Left renal cortex interstitium (tissue), 4 donors: Measurements from ENCODE around the gene RLF. TPM values are rescaled to one million over a fixed set of nuclear protein-coding genes. Genes with fewer than 3 reads are reported as not detected.

Experiments used
- DNase-seq, 4 donors: peaks; one replicate each; pipeline ENCODE4 v3.0.0-alpha.2; 2013; ENCODE audit warnings: low read depth in 4 of 4, low spot score in 2 of 4, missing footprints in 1 of 4
- polyA plus RNA-seq, 4 donors: library from polyadenylated mRNA; unstranded; fragments of 120-200 nt; gene quantifications; one replicate each; pipeline ENCODE4 v1.2.1, GENCODE V29; 2013; ENCODE audit not compliant: insufficient read length in 4 of 4

RLF gene
- polyA plus RNA-seq, 4 donors, result 21.1 to 26.4 (median 21.9) TPM

GRCh38 chr1:40221977-40222772 lies 61.0 kb downstream of the RLF start:
- no peak for DNase-seq

DNA sequence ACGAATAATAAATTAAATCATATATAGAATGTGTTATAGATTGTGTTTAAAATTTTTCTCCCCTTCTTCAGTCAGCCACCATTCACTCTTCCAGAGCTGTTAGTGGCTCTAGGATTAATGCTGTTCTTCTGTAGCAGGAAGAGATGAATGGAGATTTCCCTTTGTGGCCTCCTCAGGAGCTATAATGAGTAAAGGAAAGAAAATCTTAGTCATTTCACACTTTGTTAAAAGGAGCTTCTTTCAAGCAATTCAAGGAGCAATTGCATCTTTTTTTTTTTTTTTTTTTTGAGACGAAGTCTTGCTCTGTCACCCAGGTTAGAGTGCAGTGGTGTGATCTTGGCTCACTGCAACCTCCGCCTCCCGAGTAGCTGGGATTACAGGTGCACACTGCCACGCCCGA lies 62.9 kb downstream of the RLF start:
- no peak for DNase-seq

GRCh38 chr1:40226192-40226591 lies 65.0 kb downstream of the RLF start:
- no peak for DNase-seq

DNA sequence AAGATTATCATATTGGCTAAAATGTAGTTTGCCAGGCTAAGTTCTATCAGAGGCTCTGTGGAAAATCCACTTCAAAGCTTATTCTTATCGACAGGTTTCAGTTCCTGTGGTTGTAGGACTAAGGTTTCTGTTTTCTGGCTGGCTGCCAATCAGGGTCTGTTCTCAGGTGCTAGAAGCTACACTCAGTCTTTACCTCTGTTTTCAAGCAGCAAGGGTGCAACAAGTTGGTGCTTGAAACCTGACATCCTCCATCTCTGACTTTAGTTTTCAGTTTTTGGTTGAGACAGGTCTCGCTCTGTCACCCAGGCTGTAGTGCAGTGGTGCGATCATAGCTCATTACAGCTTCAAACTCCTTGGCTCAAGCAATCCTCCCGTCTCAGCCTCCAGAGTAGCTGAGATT lies 71.3 kb downstream of the RLF start:
- DNase-seq, result no peak

DNA sequence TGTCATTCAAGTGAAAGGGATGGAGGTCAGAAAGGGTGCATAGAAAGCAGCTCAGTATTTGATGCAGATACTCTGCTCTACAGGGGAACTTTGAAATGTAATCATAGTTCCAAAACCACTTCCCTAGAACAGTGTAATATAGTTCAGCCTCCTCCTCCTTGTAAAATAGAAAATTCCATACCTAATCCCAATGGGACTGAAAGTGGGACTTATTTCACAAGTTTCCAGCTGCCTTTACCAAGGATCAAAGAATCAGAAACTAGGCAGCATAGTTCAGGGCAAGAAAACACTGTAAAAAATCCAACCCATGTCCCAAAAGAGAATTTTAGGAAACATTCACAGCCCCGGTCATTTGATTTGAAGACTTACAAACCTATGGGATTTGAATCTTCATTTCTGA lies 78.4 kb downstream of the RLF start:
- no peak for DNase-seq

DNA sequence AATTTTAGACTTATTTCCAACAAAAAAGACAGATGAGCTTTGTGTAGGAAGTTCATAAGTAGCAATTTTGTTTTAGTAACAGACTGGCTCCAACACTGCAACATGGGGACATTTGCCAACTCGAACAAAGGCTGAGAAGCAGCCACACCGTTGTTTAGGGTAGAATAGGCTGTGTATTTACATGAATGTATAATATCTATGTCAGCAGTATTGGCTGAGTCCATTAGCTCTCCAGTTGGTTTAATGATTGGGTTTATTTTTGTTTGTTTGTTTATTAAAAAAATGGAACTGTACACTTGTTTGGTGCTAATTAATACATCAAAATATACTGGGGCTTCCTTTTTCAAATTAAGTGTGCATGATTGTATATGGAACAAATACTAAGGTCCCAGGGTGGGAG lies 79.2 kb downstream of the RLF start:
- no peak for DNase-seq

DNA sequence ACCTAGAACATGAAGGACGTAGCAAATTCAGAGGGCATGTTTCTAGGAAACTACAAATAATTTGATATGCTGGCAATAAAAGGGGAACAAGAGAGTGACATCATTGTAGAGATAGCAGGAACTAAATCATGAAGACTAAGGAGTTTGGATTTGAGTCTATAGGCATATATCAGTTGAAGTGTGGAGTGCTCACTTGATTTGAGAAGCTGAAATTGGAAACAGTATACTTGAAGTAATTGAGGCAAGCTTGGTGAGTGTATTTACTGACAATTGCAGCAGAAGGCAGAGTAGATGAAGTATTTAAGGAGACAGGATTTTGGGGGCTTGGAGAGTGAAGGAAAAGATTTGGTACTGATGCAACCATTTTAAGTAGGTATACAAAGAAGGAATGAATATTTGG lies 80.2 kb downstream of the RLF start:
- no peak for DNase-seq

DNA sequence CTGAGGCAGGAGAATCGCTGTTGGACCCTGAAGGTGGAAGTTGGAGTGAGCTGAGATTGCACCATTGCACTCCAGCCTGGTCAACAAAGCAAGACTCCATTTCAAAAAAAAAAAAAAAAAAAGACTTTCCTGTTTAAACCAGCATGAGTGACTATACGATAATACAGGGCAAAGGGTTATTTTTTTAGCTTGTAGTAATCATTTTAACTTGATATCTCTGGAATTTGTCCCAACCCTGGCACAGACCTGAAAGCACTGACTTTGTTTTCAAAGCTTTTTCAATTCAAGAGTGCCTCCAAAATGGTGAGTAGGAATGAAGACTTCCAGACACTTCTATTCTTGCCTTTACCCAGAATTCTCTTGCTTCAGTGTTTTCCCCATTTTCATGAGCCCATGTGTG lies 82.2 kb downstream of the RLF start:
- DNase-seq, result no peak

DNA sequence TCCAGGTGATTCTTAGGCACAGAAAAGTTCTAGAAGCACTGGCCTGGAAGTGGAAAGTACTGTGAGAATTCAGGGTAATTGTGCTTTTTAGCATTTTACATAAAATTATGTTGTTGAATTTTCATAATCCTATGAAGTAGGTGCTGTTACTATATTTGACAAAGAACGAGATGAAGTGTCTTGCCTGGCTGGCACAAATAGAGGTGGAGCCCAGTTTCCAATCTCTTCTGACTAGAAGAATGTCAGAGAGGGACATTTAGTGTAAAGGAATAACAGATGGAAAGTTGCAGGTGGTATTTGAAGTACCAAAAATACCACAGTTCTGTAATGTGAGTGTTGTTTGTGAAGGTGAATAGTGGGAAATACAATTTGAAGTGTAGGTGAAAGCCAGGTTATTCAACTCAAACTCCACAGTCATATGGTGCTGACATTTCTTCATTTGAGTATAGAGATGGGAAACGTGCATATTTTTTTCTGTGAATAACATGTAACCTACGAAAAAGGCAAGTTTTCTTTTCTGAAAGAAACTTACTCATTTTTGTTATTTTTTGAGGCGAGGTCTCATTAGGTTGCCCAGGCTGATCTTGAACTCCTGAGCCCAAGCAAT lies 83.1 kb downstream of the RLF start:
- no peak for DNase-seq

- no peak for DNase-seq
These were observed 84.5 kb downstream of the RLF start for GRCh38 chr1:40245686-40246085.

DNA sequence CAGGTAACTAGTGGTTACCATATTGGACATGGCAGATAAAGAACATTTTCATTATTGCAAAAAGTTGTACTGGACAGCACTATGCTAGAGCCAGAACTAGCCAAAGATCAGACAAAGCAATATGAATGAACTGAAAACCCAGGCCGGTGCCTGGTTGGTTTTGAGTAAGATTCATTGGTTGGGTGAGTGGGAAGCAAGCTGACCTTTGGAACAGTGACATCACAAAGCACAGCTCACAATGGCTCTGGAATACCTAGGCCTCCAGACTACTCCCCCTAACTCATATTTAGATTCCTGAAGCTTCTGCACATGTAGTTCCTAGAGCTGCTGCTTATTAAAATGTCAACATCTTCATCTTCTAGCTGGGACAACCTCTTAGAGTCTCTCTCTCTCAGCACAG lies 86.5 kb downstream of the RLF start, which contains the start of gene TMCO2:
Gene TMCO2, plus strand, starts transcription at position 283 of the 400 bp plus-strand sequence. Its CDS starts 57 bp downstream, at position 340.
- no peak for DNase-seq

- no peak for DNase-seq
These were observed 87.2 kb downstream of the RLF start for GRCh38 chr1:40248412-40248811.

DNA sequence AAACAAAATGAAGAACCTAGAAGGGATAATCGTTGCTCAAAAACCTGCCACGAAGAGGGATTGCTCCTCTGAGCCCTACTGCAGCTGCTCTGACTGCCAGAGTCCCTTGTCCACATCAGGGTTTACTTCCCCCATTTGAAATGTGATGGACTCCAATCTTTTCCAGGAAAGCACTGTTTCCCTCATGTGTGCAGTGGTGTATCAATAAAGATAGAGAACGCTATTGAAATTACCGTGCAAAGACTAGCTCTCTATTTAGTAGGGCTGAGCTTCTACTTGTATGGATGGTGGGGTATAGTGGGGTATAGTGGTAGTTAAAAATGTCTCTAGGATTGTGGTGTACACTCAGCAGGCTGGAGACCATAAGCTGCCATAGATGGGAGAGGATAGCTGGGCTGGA lies 90.3 kb downstream of the RLF start:
- no peak for DNase-seq

DNA sequence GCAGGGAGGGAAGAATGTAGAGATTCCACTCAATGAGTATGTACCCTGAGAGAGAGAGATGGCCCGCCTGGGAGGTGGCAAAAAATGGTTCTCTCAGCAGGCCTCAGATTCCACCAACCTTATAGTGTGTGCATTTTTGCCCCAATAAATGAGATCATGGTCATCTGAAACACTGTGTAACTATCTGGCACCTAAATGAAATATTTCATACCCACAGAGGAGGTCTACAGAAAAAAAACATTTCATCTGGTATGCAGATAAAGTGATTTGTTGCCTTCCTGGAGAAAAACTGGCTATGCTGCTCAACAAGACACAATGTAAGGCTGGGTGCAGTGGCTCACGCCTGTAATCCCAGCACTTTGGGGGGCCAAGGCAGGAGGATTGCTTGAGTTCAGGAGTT lies 91.4 kb downstream of the RLF start:
- no peak for DNase-seq

- no peak for DNase-seq
These were observed 94.0 kb downstream of the RLF start for GRCh38 chr1:40255231-40255630.

- DNase-seq, result no peak
These were observed 95.4 kb downstream of the RLF start for GRCh38 chr1:40256401-40257084.

DNA sequence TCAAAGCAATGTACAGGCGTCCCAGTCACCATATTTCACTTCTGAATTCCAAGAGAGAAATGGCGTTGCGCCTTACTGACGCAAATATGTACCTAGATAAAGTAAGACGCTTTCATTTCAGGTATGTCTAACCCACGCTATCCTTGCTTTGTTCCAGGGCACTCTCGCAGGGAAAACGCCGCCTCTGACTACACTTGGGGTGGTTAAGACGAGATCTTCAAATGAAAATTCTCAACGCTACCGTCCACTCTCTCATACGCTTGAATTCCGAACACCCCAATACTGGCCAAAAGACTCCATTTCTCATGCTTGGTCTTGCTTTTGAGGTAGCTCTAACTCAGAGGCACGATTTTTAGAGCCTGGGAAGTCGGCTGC lies 96.1 kb downstream of the RLF start:
- DNase-seq, result no peak

DNA sequence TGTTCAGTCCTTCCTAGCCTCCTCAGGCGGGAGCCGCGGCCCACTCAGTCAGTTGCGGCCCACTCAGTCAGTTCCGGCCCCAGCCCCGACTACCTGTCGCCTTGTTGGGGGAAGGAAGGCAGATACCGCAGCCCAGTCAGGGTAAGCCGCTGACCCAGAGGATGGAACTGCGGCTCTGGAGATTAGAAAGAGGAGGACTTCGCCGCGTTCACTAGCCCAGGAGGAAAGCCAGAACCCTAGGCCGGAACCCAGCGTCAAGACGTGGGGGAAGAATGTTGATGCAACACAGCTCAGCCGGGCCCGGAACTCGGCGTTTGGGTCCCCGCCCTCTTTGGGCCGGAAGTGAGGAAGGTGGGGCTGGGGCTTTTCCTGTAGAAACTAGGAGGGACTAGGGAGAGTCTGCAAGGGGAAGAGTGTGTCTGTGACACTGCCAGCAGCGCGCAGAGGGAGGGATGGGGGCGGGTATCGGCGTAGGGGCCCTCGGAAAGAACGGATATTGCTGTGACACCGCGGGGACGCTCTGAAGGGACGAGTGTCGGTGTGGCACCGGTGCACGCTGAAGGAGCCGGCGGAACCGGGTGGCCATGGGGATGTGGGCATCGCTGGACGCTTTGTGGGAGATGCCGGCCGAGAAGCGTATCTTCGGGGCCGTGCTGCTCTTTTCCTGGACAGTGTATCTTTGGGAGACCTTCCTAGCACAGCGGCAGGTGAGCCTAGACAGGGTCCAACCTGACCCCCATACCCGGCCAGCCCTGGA lies 96.7 kb downstream of the RLF start, which contains the start of gene ZMPSTE24:
Gene ZMPSTE24, plus strand, starts transcription at position 549 of the 757 bp plus-strand sequence. Its CDS starts 36 bp downstream, at position 585.
- DNase-seq, result peak; percentile 90 to 95 (median 94)

GRCh38 chr1:40258445-40258769 lies 97.2 kb downstream of the RLF start:
- no peak for DNase-seq

- no peak for DNase-seq
These were observed 103.2 kb downstream of the RLF start for GRCh38 chr1:40264354-40264781.

DNA sequence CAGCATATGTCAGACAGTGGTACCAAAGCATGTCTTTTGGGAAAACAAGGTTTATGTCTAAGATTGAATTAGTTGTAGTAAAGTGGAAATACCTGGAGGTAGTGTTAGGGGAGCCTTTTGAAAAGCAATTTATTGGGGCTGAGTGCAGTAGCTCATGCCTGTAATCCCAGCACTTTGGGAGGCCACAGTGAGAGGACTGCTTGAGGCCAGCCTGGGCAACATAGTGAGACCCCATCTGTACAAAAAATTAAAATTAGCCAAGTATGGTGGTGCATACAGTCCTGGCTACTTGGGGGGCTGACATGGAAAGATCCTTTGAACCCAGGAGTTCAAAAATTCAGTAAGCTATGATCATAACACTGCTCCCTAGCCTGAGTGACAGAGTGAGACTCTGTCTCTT lies 104.1 kb downstream of the RLF start:
- DNase-seq, result no peak
